Lower leg skin (tissue), 3 donors: ENCODE results near the gene MRPS2.

Experiments used
- CTCF ChIP-seq, 3 donors: fragments of 450-650 bp; IDR thresholded peaks; one replicate each; pipeline ENCODE4 v1.5.1; 2016; ENCODE audit warnings: antibody characterized with exemption in 3 of 3, mild to moderate bottlenecking in 3 of 3, moderate library complexity in 2 of 3
- POLR2A ChIP-seq, 2 donors: fragments of 450-650 bp; IDR thresholded peaks; one replicate each; pipeline ENCODE4 v1.6.1; 2016 to 2017; ENCODE audit warnings: antibody characterized with exemption in 2 of 2, mild to moderate bottlenecking in 1 of 2, moderate library complexity in 1 of 2

- TF ChIP-seq CTCF (IDR thresholded peaks at IDR 0.05) = peak in 1 of 3 donors; percentile 27
- no peak for TF ChIP-seq POLR2A (IDR thresholded peaks at IDR 0.05)
Observed at GRCh38 chr9:135504262-135505243, 4.1 kb downstream of the MRPS2 start.
